Uterus (tissue), 2 donors: ENCODE results near the gene NMS.

ENCODE experiments used
- CTCF ChIP-seq, 4 experiments: fragments of 200-600 bp in 2 of 4; fragments of 450-650 bp in 2 of 4; sonication (generic) in 2 of 4; IDR thresholded peaks; one replicate each; pipeline ENCODE4 v1.5.1; 2016 to 2019; ENCODE audit warnings: antibody characterized with exemption in 4 of 4, mild to moderate bottlenecking in 2 of 4, moderate library complexity in 1 of 4
- POLR2A ChIP-seq, 2 donors: fragments of 450-650 bp; IDR thresholded peaks; one replicate each; pipeline ENCODE4 v1.6.1; 2016; ENCODE audit warnings: antibody characterized with exemption in 2 of 2, mild to moderate bottlenecking in 1 of 2, moderate library complexity in 1 of 2

DNA sequence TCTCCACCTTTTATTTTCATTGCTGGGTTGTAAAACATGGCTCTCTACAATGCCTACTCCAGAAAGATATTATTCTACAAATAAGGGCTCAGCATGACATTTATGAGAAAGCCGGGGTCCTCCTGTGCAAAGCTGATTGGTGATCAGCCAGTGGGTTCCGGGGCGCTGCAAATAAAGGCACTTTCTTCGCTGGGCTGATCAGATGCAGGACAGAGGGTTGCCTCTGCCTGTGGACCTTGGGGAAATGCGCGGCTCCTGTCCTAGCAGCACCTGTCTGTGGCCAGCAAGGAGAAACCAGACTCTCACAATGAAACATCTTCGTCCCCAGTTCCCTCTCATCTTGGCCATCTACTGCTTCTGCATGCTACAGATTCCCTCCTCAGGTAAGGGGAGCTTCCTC, at the start of gene NMS:
- TF ChIP-seq CTCF (IDR thresholded peaks at IDR 0.05), result no peak
- TF ChIP-seq POLR2A (IDR thresholded peaks at IDR 0.05), result no peak
